Right atrium auricular region (tissue), 2 donors: ENCODE measurements around the gene GOLGA5. TPM values are rescaled to one million over a fixed set of nuclear protein-coding genes. Genes with fewer than 3 reads are reported as not detected.

Source experiments
- DNase-seq: peaks from one replicate; pipeline ENCODE4 v3.0.0-alpha.2; 2019; ENCODE audit warnings: low spot score
- H3K27ac ChIP-seq, 2 donors: fragments of 200-600 bp; sonication (generic); 1 replicate in 1 of 2; 2 replicates in 1 of 2; pipeline ENCODE4 v1.5.1; 2016 to 2019
- H3K27me3 ChIP-seq, 2 donors: fragments of 200-600 bp; sonication (generic); one replicate each; pipeline versions ENCODE4 v1.5.1 to v1.6.0; 2017 to 2019
- H3K36me3 ChIP-seq: fragments of 200-600 bp; sonication (generic); one replicate; pipeline ENCODE4 v1.5.1; 2016
- H3K4me1 ChIP-seq, 2 donors: fragments of 200-600 bp; sonication (generic); one replicate each; pipeline versions ENCODE4 v1.5.1 to v1.6.0; 2017 to 2019
- H3K4me3 ChIP-seq, 2 donors: fragments of 200-600 bp; sonication (generic); 1 replicate in 1 of 2; 2 replicates in 1 of 2; pipeline ENCODE4 v1.5.1; 2017 to 2019; ENCODE audit warnings: mild to moderate bottlenecking in 1 of 2, moderate library complexity in 1 of 2
- H3K9me3 ChIP-seq, 2 donors: fragments of 200-600 bp; sonication (generic); one replicate each; pipeline ENCODE4 v1.5.1; 2019
- CTCF ChIP-seq, 2 donors: fragments of 200-600 bp; sonication (generic); IDR thresholded peaks; one replicate each; pipeline ENCODE4 v1.5.1; 2019; ENCODE audit warnings: antibody characterized with exemption in 2 of 2
- total RNA-seq, 2 donors: library from RNA; depleted of rRNA; stranded (reverse); fragments of >200 nt; gene quantifications; one replicate each; pipeline ENCODE4 v1.1.0, GENCODE V29; 2016

The GOLGA5 gene
- total RNA-seq, 2 donors from 2014 or later = 24.2 to 28.3 TPM

- no peaks in the 10 kb centered on the region for H3K27me3 ChIP-seq
- no peak for DNase-seq
- H3K4me1 ChIP-seq = no peaks in the 10 kb centered on the region
- no peak overlapping the region for H3K4me3 ChIP-seq
- H3K9me3 ChIP-seq = no peaks in the 10 kb centered on the region
- H3K36me3 ChIP-seq = no peaks in the 10 kb centered on the region
- TF ChIP-seq CTCF (IDR thresholded peaks at IDR 0.05) = no peak
- H3K27ac ChIP-seq = no peak overlapping the region
Measured at GRCh38 chr14:92884410-92884809, 90.3 kb downstream of the GOLGA5 start.

GRCh38 chr14:92885279-92886061 lies 91.4 kb downstream of the GOLGA5 start:
- no peak overlapping the region for H3K27ac ChIP-seq
- no peaks in the 10 kb centered on the region for H3K27me3 ChIP-seq
- H3K9me3 ChIP-seq = no peaks in the 10 kb centered on the region
- no peak for TF ChIP-seq CTCF (IDR thresholded peaks at IDR 0.05)
- no peak overlapping the region for H3K4me3 ChIP-seq
- DNase-seq = no peak
- H3K4me1 ChIP-seq = no peaks in the 10 kb centered on the region
- H3K36me3 ChIP-seq = no peaks in the 10 kb centered on the region

GRCh38 chr14:92886337-92886736 lies 92.2 kb downstream of the GOLGA5 start:
- no peaks in the 10 kb centered on the region for H3K36me3 ChIP-seq
- TF ChIP-seq CTCF (IDR thresholded peaks at IDR 0.05) = no peak
- no peak for DNase-seq
- H3K27me3 ChIP-seq = no peaks in the 10 kb centered on the region
- H3K9me3 ChIP-seq = no peaks in the 10 kb centered on the region
- H3K27ac ChIP-seq = no peak overlapping the region
- H3K4me1 ChIP-seq = no peaks in the 10 kb centered on the region
- no peak overlapping the region for H3K4me3 ChIP-seq

GRCh38 chr14:92887157-92887556 lies 93.1 kb downstream of the GOLGA5 start:
- H3K36me3 ChIP-seq = no peaks in the 10 kb centered on the region
- no peak overlapping the region for H3K27ac ChIP-seq
- H3K9me3 ChIP-seq = no peaks in the 10 kb centered on the region
- no peak for TF ChIP-seq CTCF (IDR thresholded peaks at IDR 0.05)
- no peaks in the 10 kb centered on the region for H3K27me3 ChIP-seq
- no peak for DNase-seq
- no peaks in the 10 kb centered on the region for H3K4me1 ChIP-seq
- H3K4me3 ChIP-seq = no peak overlapping the region

GRCh38 chr14:92888896-92889295 lies 94.8 kb downstream of the GOLGA5 start:
- H3K27ac ChIP-seq = no peak overlapping the region
- DNase-seq = no peak
- H3K27me3 ChIP-seq = no peaks in the 10 kb centered on the region
- peaks cover 0 to 6% of the 10 kb centered on the region in 2 donors for H3K9me3 ChIP-seq
- no peaks in the 10 kb centered on the region for H3K36me3 ChIP-seq
- H3K4me3 ChIP-seq = no peak overlapping the region
- TF ChIP-seq CTCF (IDR thresholded peaks at IDR 0.05) = no peak
- no peaks in the 10 kb centered on the region for H3K4me1 ChIP-seq

Other genes starting within 250 kb of the GOLGA5 start
- gene LGMN, start 45.7 kb upstream of the GOLGA5 start, total RNA-seq = 100 to 1,000 TPM in 1 of 2 donors, 10 to 100 TPM in 1; 65.6 to 109 TPM
- not detected for gene CHGA, start 128.8 kb downstream of the GOLGA5 start, total RNA-seq